Measurements from ENCODE around the gene DNASE1L1.

DNA sequence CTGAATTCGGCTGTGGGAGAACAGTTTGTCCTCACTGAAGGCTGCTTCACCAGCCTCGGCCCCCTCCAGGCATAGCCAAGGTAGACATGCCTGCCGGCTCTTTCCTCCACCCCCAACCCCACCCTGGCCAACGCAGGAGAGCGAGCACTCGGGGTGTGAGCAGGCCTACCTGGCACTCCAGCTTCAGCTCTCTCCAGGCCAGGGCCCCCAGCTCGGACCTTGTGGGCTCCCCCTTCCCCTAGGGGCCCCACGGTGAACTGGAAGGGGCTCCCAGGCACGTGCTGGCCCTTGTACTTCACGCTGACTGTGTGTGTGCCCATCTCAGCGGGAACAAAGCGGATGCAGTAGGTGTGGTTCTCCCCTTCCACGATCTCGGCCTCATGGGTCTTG, 57.0 kb downstream of the DNASE1L1 start:
- TF ChIP-seq, protein P1, sequence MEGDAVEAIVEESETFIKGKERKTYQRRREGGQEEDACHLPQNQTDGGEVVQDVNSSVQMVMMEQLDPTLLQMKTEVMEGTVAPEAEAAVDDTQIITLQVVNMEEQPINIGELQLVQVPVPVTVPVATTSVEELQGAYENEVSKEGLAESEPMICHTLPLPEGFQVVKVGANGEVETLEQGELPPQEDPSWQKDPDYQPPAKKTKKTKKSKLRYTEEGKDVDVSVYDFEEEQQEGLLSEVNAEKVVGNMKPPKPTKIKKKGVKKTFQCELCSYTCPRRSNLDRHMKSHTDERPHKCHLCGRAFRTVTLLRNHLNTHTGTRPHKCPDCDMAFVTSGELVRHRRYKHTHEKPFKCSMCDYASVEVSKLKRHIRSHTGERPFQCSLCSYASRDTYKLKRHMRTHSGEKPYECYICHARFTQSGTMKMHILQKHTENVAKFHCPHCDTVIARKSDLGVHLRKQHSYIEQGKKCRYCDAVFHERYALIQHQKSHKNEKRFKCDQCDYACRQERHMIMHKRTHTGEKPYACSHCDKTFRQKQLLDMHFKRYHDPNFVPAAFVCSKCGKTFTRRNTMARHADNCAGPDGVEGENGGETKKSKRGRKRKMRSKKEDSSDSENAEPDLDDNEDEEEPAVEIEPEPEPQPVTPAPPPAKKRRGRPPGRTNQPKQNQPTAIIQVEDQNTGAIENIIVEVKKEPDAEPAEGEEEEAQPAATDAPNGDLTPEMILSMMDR (IDR thresholded peaks at IDR 0.05): no peak
- no peak for TF ChIP-seq EZH2phosphoT487 (IDR thresholded peaks at IDR 0.05)
- no peak for TF ChIP-seq EZH2 (IDR thresholded peaks at IDR 0.05)
